HepG2 (cell line): ENCODE measurements around the gene ACTA2. TPM values are rescaled to one million over a fixed set of nuclear protein-coding genes. Genes with fewer than 3 reads are reported as not detected.

Experiments
- GFI1 ChIP-seq: sonication (generic); formaldehyde crosslinking; IDR thresholded peaks from 2 replicates; pipeline ENCODE4 v1.5.0; 2020; ENCODE audit warnings: missing genetic modification reagents, mild to moderate bottlenecking, borderline replicate concordance
- HDAC1 ChIP-seq: sonication (generic); formaldehyde crosslinking; IDR thresholded peaks from 2 replicates; pipeline ENCODE4 v1.5.1; 2020; ENCODE audit warnings: mild to moderate bottlenecking, missing genetic modification reagents
- JARID2 ChIP-seq: sonication (generic); formaldehyde crosslinking; IDR thresholded peaks from 2 replicates; pipeline ENCODE4 v1.8.1; 2023; ENCODE audit warnings: missing genetic modification reagents, inconsistent platforms; ENCODE audit not compliant: insufficient replicate concordance
- KDM5B ChIP-seq: sonication (generic); formaldehyde crosslinking; IDR thresholded peaks from 2 replicates; pipeline ENCODE4 v1.4.0; 2020; ENCODE audit warnings: missing genetic modification reagents, mild to moderate bottlenecking, borderline replicate concordance
- LCORL ChIP-seq, 2 experiments: fragments of 450-650 bp in 1 of 2; sonication (generic) in 1 of 2; formaldehyde crosslinking in 1 of 2; IDR thresholded peaks; 2 replicates each; pipeline versions ENCODE4 v1.5.0 to v1.6.1; 2017 to 2020; ENCODE audit warnings: antibody characterized with exemption in 1 of 2, missing genetic modification reagents in 1 of 2
- MATR3 ChIP-seq: sonication (generic); formaldehyde crosslinking; IDR thresholded peaks from 2 replicates; pipeline ENCODE4 v1.4.0; 2020; ENCODE audit warnings: missing genetic modification reagents
- MAZ ChIP-seq, 2 experiments: sonication (generic) in 1 of 2; formaldehyde crosslinking in 1 of 2; IDR thresholded peaks; 2 replicates each; pipeline versions ENCODE4 v1.5.0 to v1.6.1; 2012 to 2020; ENCODE audit warnings: low read depth in 2 of 2, mild to moderate bottlenecking in 2 of 2, borderline replicate concordance in 1 of 2, improper control_type of control experiment in 1 of 2, low read length in 1 of 2, missing genetic modification reagents in 1 of 2, moderate library complexity in 1 of 2
- NCOR1 ChIP-seq: fragments of 200-600 bp; sonication (generic); IDR thresholded peaks from 2 replicates; pipeline ENCODE4 v1.7.0; 2017; ENCODE audit warnings: antibody characterized with exemption, low read length, borderline replicate concordance
- NFIB ChIP-seq: sonication (generic); formaldehyde crosslinking; IDR thresholded peaks from 2 replicates; pipeline ENCODE4 v1.9.0; 2021; ENCODE audit warnings: missing genetic modification reagents, mild to moderate bottlenecking, borderline replicate concordance
- REPIN1 ChIP-seq: sonication (generic); formaldehyde crosslinking; IDR thresholded peaks from 2 replicates; pipeline ENCODE4 v1.8.0; 2022; ENCODE audit warnings: missing genetic modification reagents, low read depth, mild to moderate bottlenecking, borderline replicate concordance
- SP4 ChIP-seq: sonication (generic); formaldehyde crosslinking; IDR thresholded peaks from 2 replicates; pipeline ENCODE4 v1.8.1; 2023; ENCODE audit warnings: mild to moderate bottlenecking, missing genetic modification reagents
- THAP11 ChIP-seq: IDR thresholded peaks from 2 replicates; pipeline ENCODE4 v1.6.1; 2016; ENCODE audit warnings: missing biosample characterization, missing genetic modification reagents
- YEATS4 ChIP-seq: sonication (generic); formaldehyde crosslinking; IDR thresholded peaks from 2 replicates; pipeline ENCODE4 v1.4.0; 2020; ENCODE audit warnings: missing genetic modification reagents, borderline replicate concordance
- ZNF335 ChIP-seq: sonication (generic); formaldehyde crosslinking; IDR thresholded peaks from 2 replicates; pipeline ENCODE4 v1.4.0; 2020; ENCODE audit warnings: missing genetic modification reagents
- ZNF383 ChIP-seq: sonication (generic); formaldehyde crosslinking; IDR thresholded peaks from 2 replicates; pipeline ENCODE4 v1.4.0; 2020; ENCODE audit warnings: missing genetic modification reagents, mild to moderate bottlenecking, borderline replicate concordance
- ZNF484 ChIP-seq: sonication (generic); formaldehyde crosslinking; IDR thresholded peaks from 2 replicates; pipeline ENCODE4 v1.5.1; 2020; ENCODE audit warnings: mild to moderate bottlenecking, low read depth, missing genetic modification reagents, borderline replicate concordance
- ZNF552 ChIP-seq: sonication (generic); formaldehyde crosslinking; IDR thresholded peaks from 2 replicates; pipeline ENCODE4 v1.9.0; 2022; ENCODE audit warnings: missing genetic modification reagents, mild to moderate bottlenecking, borderline replicate concordance
- ZNF737 ChIP-seq: sonication (generic); formaldehyde crosslinking; IDR thresholded peaks from 2 replicates; pipeline ENCODE4 v1.5.0; 2020; ENCODE audit warnings: missing genetic modification reagents, mild to moderate bottlenecking, borderline replicate concordance
- polyA plus RNA-seq, 8 experiments: library from polyadenylated mRNA; depleted of rRNA in 3 of 8; stranded (reverse) in 7 of 8; unstranded in 1 of 8; fragments of >200 nt; fragmentation: Illumina TruSeq in 4 of 8; extraction: Trizol in 4 of 8; gene quantifications; 2 replicates each; pipeline versions ENCODE4 v1.2.1 to v1.2.3, GENCODE V29; 2011 to 2016; ENCODE audit warnings: low read depth in 4 of 8, missing spikeins in 1 of 8, mixed read lengths in 1 of 8; ENCODE audit not compliant: insufficient read depth in 1 of 8
- total RNA-seq, 5 experiments: library from RNA; depleted of rRNA; stranded (reverse); fragments of >200 nt; fragmentation: Illumina TruSeq; extraction: Trizol; gene quantifications; 2 replicates each; pipeline ENCODE4 v1.2.3, GENCODE V29; 2016; ENCODE audit warnings: low read depth in 1 of 5
- TF ChIP-seq, protein P1 (sequence below): sonication (generic); formaldehyde crosslinking; conservative IDR thresholded peaks from 2 replicates; pipeline ENCODE4 v1.8.0; 2022; ENCODE audit warnings: missing genetic modification reagents
- TF ChIP-seq, protein P2 (sequence below): sonication (generic); formaldehyde crosslinking; IDR thresholded peaks from 2 replicates; pipeline ENCODE4 v1.5.1; 2020; ENCODE audit warnings: mild to moderate bottlenecking, missing genetic modification reagents, moderate library complexity
- TF ChIP-seq, protein P3 (sequence below): IDR thresholded peaks from 2 replicates; pipeline ENCODE4 v1.6.1; 2016; ENCODE audit warnings: missing compliant biosample characterization, missing genetic modification reagents, borderline replicate concordance
- TF ChIP-seq, protein P4 (sequence below): sonication (generic); formaldehyde crosslinking; IDR thresholded peaks from 2 replicates; pipeline ENCODE4 v1.4.0; 2020; ENCODE audit warnings: missing genetic modification reagents, mild to moderate bottlenecking, borderline replicate concordance

Gene ACTA2
- total and polyA plus RNA-seq, 2 of the 13 experiments (the other 11 are each of a cell fraction or from before 2014, with no cell fraction given) = 21.8 to 59.9 TPM

DNA sequence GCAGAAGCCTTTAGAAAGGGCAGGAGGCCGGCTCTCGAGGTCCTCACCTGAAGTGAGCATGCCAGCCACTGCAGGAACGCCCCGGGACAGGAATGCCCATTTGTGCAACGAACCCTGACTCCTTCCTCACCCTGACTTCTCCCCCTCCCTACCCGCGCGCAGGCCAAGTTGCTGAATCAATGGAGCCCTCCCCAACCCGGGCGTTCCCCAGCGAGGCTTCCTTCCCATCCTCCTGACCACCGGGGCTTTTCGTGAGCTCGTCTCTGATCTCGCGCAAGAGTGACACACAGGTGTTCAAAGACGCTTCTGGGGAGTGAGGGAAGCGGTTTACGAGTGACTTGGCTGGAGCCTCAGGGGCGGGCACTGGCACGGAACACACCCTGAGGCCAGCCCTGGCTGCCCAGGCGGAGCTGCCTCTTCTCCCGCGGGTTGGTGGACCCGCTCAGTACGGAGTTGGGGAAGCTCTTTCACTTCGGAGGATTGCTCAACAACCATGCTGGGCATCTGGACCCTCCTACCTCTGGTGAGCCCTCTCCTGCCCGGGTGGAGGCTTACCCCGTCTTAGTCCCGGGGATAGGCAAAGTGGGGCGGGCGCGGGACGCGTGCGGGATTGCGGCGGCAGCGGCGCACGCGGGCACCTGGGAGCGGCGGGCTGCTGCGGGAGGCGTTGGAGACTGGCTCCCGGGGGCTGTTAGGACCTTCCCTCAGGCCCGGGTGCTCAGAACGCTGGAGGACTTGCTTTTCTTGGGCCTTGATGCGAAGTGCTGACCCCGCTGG lies 38.0 kb upstream of the ACTA2 start, which contains the start of gene FAS (continued):
- TF ChIP-seq NFIB (CRISPR knock-in tag) (no peak), YEATS4 (no peak), SP4 (CRISPR knock-in tag) (no peak; the same call in 1 of the 2 replicates), REPIN1 (no peak), LCORL (IDR thresholded peaks at IDR 0.05) (no peak), LCORL (CRISPR knock-in tag; IDR thresholded peaks at IDR 0.05) (peak; percentile 14), ZNF383 (0 out of 2 replicates have a peak, but pooled peaks have one; percentile 40), ZNF552 (no peak), NCOR1 (no peak), GFI1 (CRISPR knock-in tag) (no peak), JARID2 (no peak), KDM5B (CRISPR knock-in tag) (no peak), ZNF484 (CRISPR knock-in tag) (no peak), ZNF335 (CRISPR knock-in tag) (no peak), MAZ (IDR thresholded peaks at IDR 0.05; ENCODE audit: borderline replicate concordance, low read depth, low read length) (0 out of 2 replicates have a peak, but pooled peaks have one; percentile 25), MAZ (CRISPR knock-in tag; IDR thresholded peaks at IDR 0.05; ENCODE audit: low read depth) (no peak), ZNF737 (CRISPR knock-in tag) (no peak), MATR3 (CRISPR knock-in tag) (no peak), HDAC1 (CRISPR knock-in tag) (peak; percentile 22; the same call in 1 of the 2 replicates), THAP11 (CRISPR knock-in tag) (no peak)
- TF ChIP-seq, protein P1, sequence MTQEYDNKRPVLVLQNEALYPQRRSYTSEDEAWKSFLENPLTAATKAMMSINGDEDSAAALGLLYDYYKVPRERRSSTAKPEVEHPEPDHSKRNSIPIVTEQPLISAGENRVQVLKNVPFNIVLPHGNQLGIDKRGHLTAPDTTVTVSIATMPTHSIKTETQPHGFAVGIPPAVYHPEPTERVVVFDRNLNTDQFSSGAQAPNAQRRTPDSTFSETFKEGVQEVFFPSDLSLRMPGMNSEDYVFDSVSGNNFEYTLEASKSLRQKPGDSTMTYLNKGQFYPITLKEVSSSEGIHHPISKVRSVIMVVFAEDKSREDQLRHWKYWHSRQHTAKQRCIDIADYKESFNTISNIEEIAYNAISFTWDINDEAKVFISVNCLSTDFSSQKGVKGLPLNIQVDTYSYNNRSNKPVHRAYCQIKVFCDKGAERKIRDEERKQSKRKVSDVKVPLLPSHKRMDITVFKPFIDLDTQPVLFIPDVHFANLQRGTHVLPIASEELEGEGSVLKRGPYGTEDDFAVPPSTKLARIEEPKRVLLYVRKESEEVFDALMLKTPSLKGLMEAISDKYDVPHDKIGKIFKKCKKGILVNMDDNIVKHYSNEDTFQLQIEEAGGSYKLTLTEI (CRISPR knock-in tag) = no peak
- TF ChIP-seq, protein P2, sequence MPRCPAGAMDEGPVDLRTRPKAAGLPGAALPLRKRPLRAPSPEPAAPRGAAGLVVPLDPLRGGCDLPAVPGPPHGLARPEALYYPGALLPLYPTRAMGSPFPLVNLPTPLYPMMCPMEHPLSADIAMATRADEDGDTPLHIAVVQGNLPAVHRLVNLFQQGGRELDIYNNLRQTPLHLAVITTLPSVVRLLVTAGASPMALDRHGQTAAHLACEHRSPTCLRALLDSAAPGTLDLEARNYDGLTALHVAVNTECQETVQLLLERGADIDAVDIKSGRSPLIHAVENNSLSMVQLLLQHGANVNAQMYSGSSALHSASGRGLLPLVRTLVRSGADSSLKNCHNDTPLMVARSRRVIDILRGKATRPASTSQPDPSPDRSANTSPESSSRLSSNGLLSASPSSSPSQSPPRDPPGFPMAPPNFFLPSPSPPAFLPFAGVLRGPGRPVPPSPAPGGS = no peak
- TF ChIP-seq, protein P3, sequence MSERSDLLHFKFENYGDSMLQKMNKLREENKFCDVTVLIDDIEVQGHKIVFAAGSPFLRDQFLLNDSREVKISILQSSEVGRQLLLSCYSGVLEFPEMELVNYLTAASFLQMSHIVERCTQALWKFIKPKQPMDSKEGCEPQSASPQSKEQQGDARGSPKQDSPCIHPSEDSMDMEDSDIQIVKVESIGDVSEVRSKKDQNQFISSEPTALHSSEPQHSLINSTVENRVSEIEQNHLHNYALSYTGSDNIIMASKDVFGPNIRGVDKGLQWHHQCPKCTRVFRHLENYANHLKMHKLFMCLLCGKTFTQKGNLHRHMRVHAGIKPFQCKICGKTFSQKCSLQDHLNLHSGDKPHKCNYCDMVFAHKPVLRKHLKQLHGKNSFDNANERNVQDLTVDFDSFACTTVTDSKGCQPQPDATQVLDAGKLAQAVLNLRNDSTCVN (CRISPR knock-in tag) = peak; percentile 28; the same call in 1 of the 2 replicates
- TF ChIP-seq, protein P4, sequence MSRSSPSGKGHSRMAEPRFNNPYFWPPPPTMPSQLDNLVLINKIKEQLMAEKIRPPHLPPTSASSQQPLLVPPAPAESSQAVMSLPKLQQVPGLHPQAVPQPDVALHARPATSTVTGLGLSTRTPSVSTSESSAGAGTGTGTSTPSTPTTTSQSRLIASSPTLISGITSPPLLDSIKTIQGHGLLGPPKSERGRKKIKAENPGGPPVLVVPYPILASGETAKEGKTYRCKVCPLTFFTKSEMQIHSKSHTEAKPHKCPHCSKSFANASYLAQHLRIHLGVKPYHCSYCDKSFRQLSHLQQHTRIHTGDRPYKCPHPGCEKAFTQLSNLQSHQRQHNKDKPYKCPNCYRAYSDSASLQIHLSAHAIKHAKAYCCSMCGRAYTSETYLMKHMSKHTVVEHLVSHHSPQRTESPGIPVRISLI (CRISPR knock-in tag) = no peak
